RPMI8226 (cell line): ENCODE data around the gene COG3.

Experiments used
- DNase-seq: peaks from one replicate; pipeline ENCODE4 v3.0.0-alpha.2; 2015

Gene COG3

DNA sequence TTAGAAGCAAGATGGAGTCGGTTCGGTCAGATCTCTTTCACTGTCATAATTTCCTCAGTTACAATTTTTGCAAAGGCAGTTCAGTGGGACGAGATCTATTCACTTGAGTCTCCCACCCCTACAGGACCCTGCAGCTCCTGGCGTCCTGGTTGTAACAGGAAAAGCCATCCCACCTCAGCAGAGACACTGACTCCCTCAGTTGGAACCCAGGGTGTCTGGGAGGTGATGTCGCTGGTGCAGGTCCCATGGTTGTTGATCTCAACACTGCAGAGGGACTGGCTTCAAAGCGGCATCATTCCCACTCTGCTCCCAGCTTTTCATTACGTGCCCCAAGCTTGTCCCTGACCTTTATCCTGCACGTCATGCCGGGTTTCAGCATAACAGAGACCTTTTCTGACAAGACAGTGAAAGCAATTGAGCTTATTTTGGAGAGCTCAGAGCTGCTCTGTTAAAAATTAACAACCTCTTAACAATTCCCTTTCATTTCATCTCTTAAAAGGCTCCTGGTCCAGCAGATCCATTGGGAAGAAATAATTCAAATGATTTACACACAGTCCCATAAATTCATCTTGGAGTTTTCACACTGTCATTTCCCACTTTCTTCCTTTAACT, 17.6 kb upstream of the COG3 start:
- DNase-seq, result no peak

DNA sequence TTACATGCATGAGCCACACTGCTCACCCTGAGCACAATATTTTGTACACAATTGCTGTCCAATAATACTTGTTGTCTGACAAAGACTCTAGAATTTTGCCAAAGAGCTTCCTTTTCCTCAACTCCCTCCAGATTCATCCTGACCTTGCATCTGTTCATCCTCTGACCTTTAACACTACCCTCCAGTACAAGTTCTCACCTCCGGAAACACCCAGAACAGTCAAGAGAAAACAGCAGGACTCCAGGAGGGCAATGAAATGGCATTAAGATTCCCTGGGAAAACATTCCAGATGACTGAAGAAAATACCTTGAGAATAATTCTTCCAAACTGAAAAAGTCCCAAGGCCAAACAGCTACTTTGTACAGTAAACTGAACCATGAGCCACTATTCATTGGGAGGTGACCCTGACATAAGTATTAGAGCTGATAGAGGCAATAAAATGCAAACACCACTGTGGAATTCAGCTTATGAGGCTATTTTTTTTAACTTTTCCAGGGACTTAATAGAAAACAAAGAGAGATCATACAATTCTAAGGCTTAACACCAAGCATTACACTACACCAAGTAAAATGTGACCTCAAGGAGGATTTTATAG, 15.7 kb upstream of the COG3 start:
- no peak for DNase-seq

- DNase-seq, result no peak
Measured at GRCh38 chr13:45451282-45451681, 13.5 kb upstream of the COG3 start.

GRCh38 chr13:45454204-45454603, 10.5 kb upstream of the COG3 start:
- DNase-seq, result no peak

GRCh38 chr13:45456196-45456972, 8.4 kb upstream of the COG3 start:
- no peak for DNase-seq

DNA sequence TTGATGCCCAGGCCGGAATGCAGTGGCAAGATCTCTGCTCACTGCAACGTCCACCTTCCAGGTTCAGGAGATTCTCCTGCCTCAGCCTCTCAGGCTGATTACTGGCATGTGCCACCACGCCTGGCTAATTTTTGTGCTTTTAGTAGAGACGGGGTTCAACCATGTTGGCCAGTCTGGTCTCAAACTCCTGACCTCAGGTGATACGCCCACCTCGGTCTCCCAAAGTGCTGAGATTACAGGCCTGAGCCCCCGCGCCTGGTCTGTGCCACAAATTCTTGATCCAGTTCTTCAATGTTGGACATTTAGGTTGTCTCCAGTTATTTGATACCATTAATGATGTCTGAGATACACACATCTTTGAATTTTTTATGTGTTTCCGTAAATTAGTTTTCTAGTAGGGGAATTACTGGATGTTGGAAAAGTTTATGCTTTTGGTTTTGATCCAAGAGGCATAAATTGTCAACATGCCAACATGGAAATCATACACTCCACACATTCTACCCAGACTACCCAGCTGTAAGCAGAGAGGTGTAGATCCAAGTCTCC, 525 bp upstream of the COG3 start:
- no peak for DNase-seq

DNA sequence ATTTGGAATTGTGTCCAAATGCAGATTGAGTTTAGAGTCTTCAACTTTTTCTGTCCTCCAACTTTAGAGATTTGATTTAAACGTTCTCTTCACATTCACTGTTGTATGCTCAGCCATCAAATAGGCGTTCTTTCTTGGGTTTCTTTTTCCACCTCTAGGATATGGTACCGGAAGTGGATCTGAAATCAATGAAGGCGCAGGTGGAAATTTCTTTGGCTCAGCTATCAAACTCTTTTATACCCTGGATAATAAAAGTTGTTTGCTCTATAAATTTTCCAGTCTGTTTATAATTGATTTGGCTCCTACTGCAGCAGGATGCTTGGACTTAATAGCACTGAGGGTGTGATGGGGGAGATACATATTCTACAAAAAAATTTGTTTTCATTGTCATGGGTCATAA, 1.6 kb downstream of the COG3 start:
- DNase-seq, result no peak

DNA sequence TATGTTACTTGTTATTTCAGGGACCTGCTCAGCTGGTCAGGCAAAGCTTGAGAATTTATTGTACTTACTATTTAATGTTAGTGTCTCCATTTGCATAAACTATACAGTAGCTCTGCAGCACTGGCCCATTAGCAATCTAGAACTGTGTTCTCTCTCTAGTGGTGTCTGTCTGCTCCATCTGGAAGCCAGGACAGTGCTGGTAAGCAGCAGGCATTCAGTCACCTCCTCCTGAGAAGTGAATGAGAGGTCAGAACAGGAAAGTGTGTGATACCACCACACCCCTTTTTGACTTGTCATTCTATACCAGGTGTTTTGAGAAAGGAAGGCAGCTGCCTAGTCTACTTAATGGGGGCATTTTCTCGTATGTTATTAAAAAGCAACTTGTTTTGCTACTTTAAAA, 3.9 kb downstream of the COG3 start:
- no peak for DNase-seq

GRCh38 chr13:45472171-45472705, 7.5 kb downstream of the COG3 start:
- DNase-seq, result no peak

DNA sequence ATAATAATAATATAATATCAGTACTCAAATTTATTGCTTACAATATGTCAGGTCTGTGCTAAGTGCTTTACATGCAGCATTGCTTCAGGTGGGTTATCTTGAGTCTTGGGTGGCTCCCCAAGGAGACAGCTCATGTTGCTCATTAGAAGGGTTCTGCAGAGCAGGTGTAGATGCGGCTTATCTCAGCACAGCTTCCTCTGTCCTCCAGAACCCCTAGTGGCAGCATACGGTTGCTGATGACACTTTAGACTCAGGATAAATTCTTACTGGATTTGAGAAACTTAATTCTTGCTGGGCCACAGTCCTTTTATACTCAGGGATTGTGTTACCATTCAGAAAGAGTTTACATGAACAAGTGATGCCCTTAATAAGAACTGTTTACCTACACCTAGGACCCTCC, 8.9 kb downstream of the COG3 start:
- peak; percentile 12 for DNase-seq

DNA sequence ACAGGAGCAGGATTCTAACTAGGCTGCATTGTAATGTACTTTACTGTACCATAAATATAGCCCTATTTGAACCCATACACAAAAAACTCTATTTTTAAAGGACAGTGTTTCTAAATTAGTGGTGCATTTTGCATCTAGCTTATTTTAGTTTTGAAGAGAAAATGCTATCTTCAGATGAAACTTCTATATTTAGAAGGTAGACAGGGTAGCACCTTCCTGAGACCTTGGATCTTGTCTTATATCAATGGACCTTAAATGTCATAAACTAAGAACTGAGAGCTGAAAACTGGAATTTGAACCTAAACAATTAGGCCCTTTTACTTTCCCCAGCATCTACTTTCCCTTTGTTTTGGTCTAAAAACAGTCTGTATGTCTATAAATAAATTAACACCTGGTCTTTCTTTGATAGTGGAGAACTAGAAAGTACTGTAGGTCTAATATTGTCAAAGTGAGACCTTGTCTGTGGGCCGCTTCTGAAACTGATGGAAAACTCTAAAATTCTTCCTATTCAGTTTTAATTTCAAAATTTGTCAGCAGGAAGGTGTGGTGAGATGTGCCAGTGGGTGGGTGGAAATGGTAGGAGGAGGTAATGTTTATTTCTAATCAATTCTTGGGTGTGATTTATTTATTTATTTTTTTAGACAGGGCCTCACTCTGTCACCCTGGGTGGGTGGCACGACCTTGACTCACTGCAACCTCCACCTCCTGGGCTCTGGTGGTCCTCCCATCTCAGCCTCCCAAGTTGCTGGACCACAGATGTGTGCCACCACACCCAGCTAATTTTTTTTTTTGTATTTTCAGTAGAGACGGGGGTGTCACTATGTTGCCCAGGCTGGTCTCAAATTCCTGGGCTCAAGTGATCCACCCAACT, 10.1 kb downstream of the COG3 start:
- no peak for DNase-seq

DNA sequence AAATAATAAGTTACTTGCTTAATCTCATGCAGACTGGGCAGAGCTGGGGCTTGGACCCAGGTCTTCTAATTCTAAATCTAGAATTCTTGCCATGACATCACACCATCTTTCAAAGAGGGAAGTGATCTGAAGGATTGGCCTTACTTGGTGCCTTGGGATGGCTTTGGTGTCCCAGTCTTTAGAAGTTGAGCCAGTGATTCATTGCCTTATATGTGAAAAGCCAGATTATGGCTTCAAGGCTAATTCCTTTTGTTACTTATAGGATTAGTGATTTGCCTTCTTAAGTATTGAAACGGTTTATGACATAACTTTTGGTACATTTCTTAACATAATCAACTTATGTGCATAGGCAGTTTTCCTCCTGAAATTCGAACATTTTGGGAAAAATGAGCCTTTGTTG, 14.9 kb downstream of the COG3 start:
- DNase-seq, result no peak

- no peak for DNase-seq
Measured at GRCh38 chr13:45481688-45482087, 16.9 kb downstream of the COG3 start.

DNA sequence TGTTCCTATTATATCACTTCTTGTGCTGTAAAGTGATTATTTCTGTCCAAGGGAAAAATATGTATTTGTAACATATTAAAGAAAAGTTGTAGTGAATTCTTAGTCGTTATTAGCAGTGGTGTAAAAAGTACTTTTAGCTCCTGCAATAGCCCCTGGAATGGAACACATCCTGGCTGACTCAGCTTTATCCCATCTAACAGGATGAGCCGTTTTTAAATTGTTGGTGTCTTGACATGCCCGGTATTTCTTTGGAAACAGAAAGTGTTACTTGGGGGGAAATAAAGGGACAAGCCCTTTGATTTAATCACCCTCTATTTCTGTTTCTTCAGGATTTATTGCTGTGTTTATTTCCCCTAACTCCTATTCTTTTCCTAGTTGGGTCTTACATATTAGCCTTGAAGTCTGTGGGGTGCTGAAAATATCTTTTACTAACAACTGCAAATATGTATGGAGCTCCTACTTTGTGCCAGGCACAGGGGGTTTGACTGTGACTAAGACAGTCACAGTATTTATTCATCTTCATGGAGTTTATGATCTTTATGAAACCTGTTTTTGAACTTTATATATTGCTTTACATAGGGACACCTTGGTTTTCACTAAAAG, 17.9 kb downstream of the COG3 start:
- no peak for DNase-seq

- no peak for DNase-seq
Measured at GRCh38 chr13:45487604-45488003, 22.9 kb downstream of the COG3 start.

DNA sequence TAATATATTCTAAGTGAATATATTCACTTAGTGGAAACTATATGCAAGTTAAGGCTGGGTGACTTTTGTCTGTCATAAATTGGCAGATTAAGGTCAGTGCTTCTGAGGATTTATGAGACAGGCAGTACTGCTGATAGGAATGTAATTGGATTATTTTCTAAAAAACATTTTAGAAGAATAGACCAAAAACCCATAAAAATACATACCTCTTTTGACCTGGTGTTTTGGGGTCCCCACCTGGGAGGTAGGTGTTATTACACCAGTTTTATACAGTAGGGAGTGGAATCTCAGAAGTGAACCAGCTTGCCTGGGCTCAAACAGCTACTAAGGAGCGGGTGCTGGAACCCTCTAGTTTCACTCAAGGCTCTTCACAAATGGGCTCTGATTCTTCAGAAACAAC, 25.3 kb downstream of the COG3 start:
- peak; percentile 7 for DNase-seq

- no peak for DNase-seq
Measured at GRCh38 chr13:45492538-45492937, 27.8 kb downstream of the COG3 start.

- DNase-seq, result no peak
Measured at GRCh38 chr13:45496942-45497341, 32.2 kb downstream of the COG3 start.

GRCh38 chr13:45500492-45501174, 35.9 kb downstream of the COG3 start:
- no peak for DNase-seq

DNA sequence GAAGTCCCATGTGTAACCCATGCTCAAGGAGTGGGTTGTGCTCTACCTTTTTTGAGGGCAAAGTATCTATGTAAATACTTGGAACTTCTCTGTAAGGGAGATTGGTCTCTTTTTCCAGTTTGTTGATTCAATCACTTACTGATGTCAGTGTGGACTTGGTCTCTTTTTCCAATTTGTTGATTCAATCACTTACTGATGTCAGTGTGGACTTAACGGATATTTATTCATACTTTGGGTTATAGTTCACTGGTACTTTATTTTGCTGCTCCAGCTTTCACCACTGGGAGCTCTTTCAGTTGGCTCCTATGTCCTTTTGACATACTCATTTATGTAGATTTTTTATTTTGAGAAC, 36.4 kb downstream of the COG3 start:
- DNase-seq, result no peak

DNA sequence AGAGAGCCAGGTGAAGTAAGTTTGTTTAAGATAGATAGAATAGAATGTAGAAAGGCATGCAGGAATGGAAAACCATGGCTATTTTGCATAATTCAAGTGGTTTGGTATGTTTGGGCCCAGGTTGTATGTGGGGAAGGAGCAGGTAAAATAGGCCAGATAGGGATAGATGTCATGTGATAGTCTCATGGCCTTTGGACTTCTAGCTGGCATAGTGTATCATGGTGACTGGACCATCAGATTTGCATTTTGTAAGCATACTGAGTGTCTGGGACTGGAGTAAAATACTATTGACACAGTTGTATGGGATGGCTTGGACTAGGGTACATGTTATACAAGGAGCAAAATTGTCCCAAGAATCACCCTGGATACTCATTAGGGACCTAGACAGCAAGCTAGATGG, 38.9 kb downstream of the COG3 start:
- no peak for DNase-seq

GRCh38 chr13:45506811-45507210, 42.1 kb downstream of the COG3 start:
- DNase-seq, result no peak
